HG03520 (cell line): ENCODE data around the gene STMN3.

Source experiments
- ATAC-seq: cut with Tn5 transposase; IDR thresholded peaks from one replicate; pipeline ENCODE4 v1.9.1; 2021; ENCODE audit warnings: mild to moderate bottlenecking, moderate library complexity; ENCODE audit not compliant: unreplicated experiment

Gene STMN3

GRCh38 chr20:63653041-63653973 lies at the start of gene STMN3:
Gene STMN3 (minus strand): TSS chr20:63653424. CDS start chr20:63653345, 79 bp downstream.
- no peak for ATAC-seq

GRCh38 chr20:63702036-63702665 lies 48.9 kb upstream of the STMN3 start:
- ATAC-seq: no peak

GRCh38 chr20:63701329-63702035 lies 48.3 kb upstream of the STMN3 start:
- ATAC-seq: no peak

- ATAC-seq: no peak
Measured at GRCh38 chr20:63701051-63701328, 47.8 kb upstream of the STMN3 start.

GRCh38 chr20:63700199-63701050 lies 47.2 kb upstream of the STMN3 start:
- ATAC-seq: no peak

- no peak for ATAC-seq
Measured at GRCh38 chr20:63699466-63700198, 46.4 kb upstream of the STMN3 start.

GRCh38 chr20:63698739-63699465 lies 45.7 kb upstream of the STMN3 start:
- no peak for ATAC-seq

- no peak for ATAC-seq
Measured at GRCh38 chr20:63697868-63698545, 44.8 kb upstream of the STMN3 start.

GRCh38 chr20:63697357-63697867 lies 44.2 kb upstream of the STMN3 start:
- no peak for ATAC-seq

- no peak for ATAC-seq
Measured at GRCh38 chr20:63696628-63697356, 43.6 kb upstream of the STMN3 start, which contains the start of gene TNFRSF6B. Gene TNFRSF6B (plus strand): TSS chr20:63696652. CDS start chr20:63696768, 116 bp downstream.

- no peak for ATAC-seq
Measured at GRCh38 chr20:63696306-63696627, 43.0 kb upstream of the STMN3 start.

- ATAC-seq: no peak
Measured at GRCh38 chr20:63695424-63696305, 42.4 kb upstream of the STMN3 start.

- no peak for ATAC-seq
Measured at GRCh38 chr20:63694584-63695423, 41.6 kb upstream of the STMN3 start.

GRCh38 chr20:63693733-63694583 lies 40.7 kb upstream of the STMN3 start:
- no peak for ATAC-seq

- ATAC-seq: no peak
Measured at GRCh38 chr20:63693083-63693732, 40.0 kb upstream of the STMN3 start.
